ENCODE measurements around the gene NXPH2. TPM values are rescaled to one million over a fixed set of nuclear protein-coding genes. Genes with fewer than 3 reads are reported as not detected.
"Not testable (repeated sequence)": the region's sequence is repeated elsewhere in the genome, so short reads cannot be mapped to it uniquely, and the experiment has no call there.

NXPH2 gene
- total RNA-seq, 4 donors from 2014 or later: not detected

DNA sequence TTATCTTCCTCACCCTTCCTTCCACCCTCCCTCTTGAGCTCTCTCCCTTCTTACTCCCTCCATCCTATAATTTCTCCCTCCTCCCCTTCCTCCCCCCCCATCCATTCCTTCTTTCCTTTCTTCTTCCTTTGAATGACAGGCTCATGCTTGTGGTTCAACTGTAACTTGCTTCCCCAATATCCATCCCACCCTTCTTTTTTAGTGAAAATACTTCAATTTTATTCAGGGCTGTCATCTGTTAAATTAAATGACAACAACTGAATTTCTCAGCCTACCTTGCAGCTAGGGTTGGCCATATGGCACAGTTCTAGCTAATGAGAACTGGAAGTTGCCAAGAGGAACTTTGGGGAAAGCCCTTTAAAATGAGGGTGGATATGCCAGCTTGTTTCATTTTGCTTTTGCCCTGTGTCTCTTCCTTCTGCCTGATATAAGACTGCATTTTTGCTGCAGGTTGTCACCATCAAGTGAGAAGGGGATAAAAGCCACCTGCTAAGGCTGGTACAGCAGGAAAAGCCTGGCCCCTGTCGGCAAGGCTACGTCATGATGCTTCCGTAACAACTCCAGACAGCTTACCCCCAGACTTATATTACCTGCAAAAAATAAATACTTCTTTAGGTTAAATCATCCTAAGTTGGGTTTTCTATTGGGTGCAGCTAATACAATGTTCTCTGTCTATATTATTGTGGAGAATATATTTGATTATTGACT, 121.8 kb downstream of the NXPH2 start:
- H3K36me3 ChIP-seq: no peaks in the 10 kb centered on the region
- no peak for ATAC-seq
- no peak overlapping the region for H3K4me3 ChIP-seq
- no peaks in the 10 kb centered on the region for H3K9me3 ChIP-seq
- TF ChIP-seq POLR2A (IDR thresholded peaks at IDR 0.05) (no peak), POLR2AphosphoS5 (IDR thresholded peaks at IDR 0.05) (no peak), EP300 (IDR thresholded peaks at IDR 0.05) (no peak)
- TF ChIP-seq, protein P1, sequence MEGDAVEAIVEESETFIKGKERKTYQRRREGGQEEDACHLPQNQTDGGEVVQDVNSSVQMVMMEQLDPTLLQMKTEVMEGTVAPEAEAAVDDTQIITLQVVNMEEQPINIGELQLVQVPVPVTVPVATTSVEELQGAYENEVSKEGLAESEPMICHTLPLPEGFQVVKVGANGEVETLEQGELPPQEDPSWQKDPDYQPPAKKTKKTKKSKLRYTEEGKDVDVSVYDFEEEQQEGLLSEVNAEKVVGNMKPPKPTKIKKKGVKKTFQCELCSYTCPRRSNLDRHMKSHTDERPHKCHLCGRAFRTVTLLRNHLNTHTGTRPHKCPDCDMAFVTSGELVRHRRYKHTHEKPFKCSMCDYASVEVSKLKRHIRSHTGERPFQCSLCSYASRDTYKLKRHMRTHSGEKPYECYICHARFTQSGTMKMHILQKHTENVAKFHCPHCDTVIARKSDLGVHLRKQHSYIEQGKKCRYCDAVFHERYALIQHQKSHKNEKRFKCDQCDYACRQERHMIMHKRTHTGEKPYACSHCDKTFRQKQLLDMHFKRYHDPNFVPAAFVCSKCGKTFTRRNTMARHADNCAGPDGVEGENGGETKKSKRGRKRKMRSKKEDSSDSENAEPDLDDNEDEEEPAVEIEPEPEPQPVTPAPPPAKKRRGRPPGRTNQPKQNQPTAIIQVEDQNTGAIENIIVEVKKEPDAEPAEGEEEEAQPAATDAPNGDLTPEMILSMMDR (IDR thresholded peaks at IDR 0.05): no peak
- WGBS, 2 donors (ENCODE audit: low coverage in 1 of 2): 57 to 90% methylated on average over 2 to 3 of the region's 3 CpGs
- H3K27me3 ChIP-seq: peaks cover 3% of the 10 kb centered on the region
- no peaks in the 10 kb centered on the region for H3K4me1 ChIP-seq
- no peak overlapping the region for H3K27ac ChIP-seq

DNA sequence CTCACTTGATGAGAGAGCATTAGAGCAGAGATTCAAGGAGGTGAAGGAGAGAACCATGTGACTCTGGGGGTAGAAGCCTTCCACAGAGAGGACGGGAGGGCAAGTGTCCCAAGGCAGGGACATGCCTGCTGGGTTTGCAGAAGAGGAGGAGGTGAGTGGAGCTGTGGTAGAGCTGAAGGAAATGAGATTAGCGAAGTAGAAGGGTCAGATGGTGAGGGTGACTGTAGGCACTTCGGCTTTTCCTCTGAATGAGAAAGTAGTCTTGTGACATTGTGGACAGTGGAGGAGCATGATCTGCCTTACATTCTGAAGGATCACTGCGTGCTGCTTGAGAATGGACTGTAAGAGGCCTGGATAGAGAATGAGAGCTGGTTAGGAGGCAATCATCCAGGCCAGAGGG, 126.0 kb downstream of the NXPH2 start:
- TF ChIP-seq, protein P1 (IDR thresholded peaks at IDR 0.05): no peak
- no peak for TF ChIP-seq POLR2A (IDR thresholded peaks at IDR 0.05)
- TF ChIP-seq POLR2AphosphoS5 (IDR thresholded peaks at IDR 0.05): no peak
- no peak for TF ChIP-seq EP300 (IDR thresholded peaks at IDR 0.05)
- ATAC-seq: no peak
- Histone ChIP-seq H3K36me3 (no peaks in the 10 kb centered on the region), H3K27ac (no peak overlapping the region), H3K9me3 (no peaks in the 10 kb centered on the region), H3K4me1 (no peaks in the 10 kb centered on the region), H3K27me3 (no peaks in the 10 kb centered on the region), H3K4me3 (no peak overlapping the region)
- WGBS, 2 donors (ENCODE audit: low coverage in 1 of 2): 84 to 100% methylated on average over 3 to 4 of the region's 4 CpGs

GRCh38 chr2:138652378-138652777, 127.8 kb downstream of the NXPH2 start:
- H3K4me3 ChIP-seq: no peak overlapping the region
- WGBS, 2 donors (ENCODE audit: low coverage in 1 of 2): 70 to 84% methylated on average over 5 of the region's 5 CpGs
- no peaks in the 10 kb centered on the region for H3K9me3 ChIP-seq
- TF ChIP-seq POLR2AphosphoS5 (IDR thresholded peaks at IDR 0.05): no peak
- TF ChIP-seq POLR2A (IDR thresholded peaks at IDR 0.05): no peak
- no peak for TF ChIP-seq EP300 (IDR thresholded peaks at IDR 0.05)
- no peaks in the 10 kb centered on the region for H3K4me1 ChIP-seq
- no peaks in the 10 kb centered on the region for H3K36me3 ChIP-seq
- no peak for ATAC-seq
- no peaks in the 10 kb centered on the region for H3K27me3 ChIP-seq
- no peak overlapping the region for H3K27ac ChIP-seq

GRCh38 chr2:138649571-138649970, 130.6 kb downstream of the NXPH2 start:
- TF ChIP-seq EP300 (IDR thresholded peaks at IDR 0.05) (no peak), POLR2AphosphoS5 (IDR thresholded peaks at IDR 0.05) (no peak), POLR2A (IDR thresholded peaks at IDR 0.05) (no peak)
- TF ChIP-seq, protein P1 (IDR thresholded peaks at IDR 0.05): no peak
- H3K36me3 ChIP-seq: no peaks in the 10 kb centered on the region
- H3K4me1 ChIP-seq: no peaks in the 10 kb centered on the region
- H3K9me3 ChIP-seq: no peaks in the 10 kb centered on the region
- H3K27ac ChIP-seq: no peak overlapping the region
- no peak for ATAC-seq
- no peak overlapping the region for H3K4me3 ChIP-seq
- H3K27me3 ChIP-seq: no peaks in the 10 kb centered on the region
- no CpG with 5 or more reads among the region's 1 CpG for WGBS, 2 donors (ENCODE audit: low coverage in 1 of 2)

GRCh38 chr2:138648606-138649005, 131.6 kb downstream of the NXPH2 start:
- H3K9me3 ChIP-seq: no peaks in the 10 kb centered on the region
- H3K4me3 ChIP-seq: no peak overlapping the region
- H3K27ac ChIP-seq: no peak overlapping the region
- TF ChIP-seq EP300 (IDR thresholded peaks at IDR 0.05): no peak
- TF ChIP-seq, protein P1 (IDR thresholded peaks at IDR 0.05): no peak
- TF ChIP-seq POLR2AphosphoS5 (IDR thresholded peaks at IDR 0.05): no peak
- H3K36me3 ChIP-seq: no peaks in the 10 kb centered on the region
- H3K4me1 ChIP-seq: no peaks in the 10 kb centered on the region
- no peak for ATAC-seq
- 43 to 47% methylated on average over 3 to 4 of the region's 4 CpGs for WGBS, 2 donors (ENCODE audit: low coverage in 1 of 2)
- H3K27me3 ChIP-seq: no peaks in the 10 kb centered on the region

GRCh38 chr2:138644776-138645175, 135.4 kb downstream of the NXPH2 start:
- 88 to 100% methylated on average over 7 to 9 of the region's 10 CpGs for WGBS, 2 donors (ENCODE audit: low coverage in 1 of 2)
- H3K4me1 ChIP-seq, H3K27me3 ChIP-seq, H3K27ac ChIP-seq, H3K9me3 ChIP-seq, H3K4me3 ChIP-seq, ATAC-seq, H3K36me3 ChIP-seq: not testable (repeated sequence)
